ENCODE data around the gene VAMP3. TPM values are rescaled to one million over a fixed set of nuclear protein-coding genes. Genes with fewer than 3 reads are reported as not detected.

The VAMP3 gene
- total and polyA plus RNA-seq, 2 experiments from 2014 or later, result 82.5 to 109 TPM

DNA sequence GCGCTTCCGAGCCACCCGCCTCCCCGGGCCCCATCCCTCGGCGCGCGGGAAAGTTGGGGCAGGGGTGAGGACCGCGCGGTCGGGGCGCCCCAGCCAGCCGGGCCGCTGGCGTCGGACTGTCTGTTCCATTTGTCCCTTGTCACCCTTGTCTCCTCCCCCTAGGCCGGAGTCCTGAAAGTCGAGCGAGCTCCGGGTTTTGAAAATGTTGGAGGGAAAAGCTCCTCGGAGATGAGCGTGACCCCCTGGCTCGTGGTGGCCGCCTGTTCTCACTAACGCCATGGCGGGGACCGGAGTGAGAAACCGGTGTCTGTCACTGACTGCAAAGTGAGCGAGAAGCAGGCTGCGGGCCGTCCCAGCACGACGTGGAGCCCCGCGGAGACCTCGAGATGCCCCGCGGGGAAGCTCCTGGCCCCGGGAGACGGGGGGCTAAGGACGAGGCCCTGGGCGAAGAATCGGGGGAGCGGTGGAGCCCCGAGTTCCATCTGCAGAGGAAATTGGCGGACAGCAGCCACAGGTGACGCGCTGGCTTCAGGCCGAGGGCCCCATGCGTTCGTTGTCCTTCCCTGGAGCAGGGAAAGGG, 13.5 kb downstream of the VAMP3 start:
- H3K36me3 ChIP-seq (replicated peaks; ENCODE audit: insufficient read depth, low read depth), result no peaks in the 10 kb centered on the region
- no peaks in the 10 kb centered on the region for H3K9me3 ChIP-seq (ENCODE audit: low read depth)
- peaks cover 4% of the 10 kb centered on the region for H3K4me1 ChIP-seq (ENCODE audit: insufficient read depth)
- H3K79me2 ChIP-seq, result no peaks in the 10 kb centered on the region
- 77% methylated on average over 38 of the region's 52 CpGs for WGBS (ENCODE audit: low lambda C conversion rate, missing lambda C conversion rate)
- no peaks in the 10 kb centered on the region for H3K27me3 ChIP-seq
- H4K20me1 ChIP-seq (ENCODE audit: insufficient read depth, poor library complexity, severe bottlenecking), result no peaks in the 10 kb centered on the region
- no peak for TF ChIP-seq EZH2 (IDR thresholded peaks at IDR 0.05; ENCODE audit: borderline replicate concordance)
- TF ChIP-seq, protein P1, sequence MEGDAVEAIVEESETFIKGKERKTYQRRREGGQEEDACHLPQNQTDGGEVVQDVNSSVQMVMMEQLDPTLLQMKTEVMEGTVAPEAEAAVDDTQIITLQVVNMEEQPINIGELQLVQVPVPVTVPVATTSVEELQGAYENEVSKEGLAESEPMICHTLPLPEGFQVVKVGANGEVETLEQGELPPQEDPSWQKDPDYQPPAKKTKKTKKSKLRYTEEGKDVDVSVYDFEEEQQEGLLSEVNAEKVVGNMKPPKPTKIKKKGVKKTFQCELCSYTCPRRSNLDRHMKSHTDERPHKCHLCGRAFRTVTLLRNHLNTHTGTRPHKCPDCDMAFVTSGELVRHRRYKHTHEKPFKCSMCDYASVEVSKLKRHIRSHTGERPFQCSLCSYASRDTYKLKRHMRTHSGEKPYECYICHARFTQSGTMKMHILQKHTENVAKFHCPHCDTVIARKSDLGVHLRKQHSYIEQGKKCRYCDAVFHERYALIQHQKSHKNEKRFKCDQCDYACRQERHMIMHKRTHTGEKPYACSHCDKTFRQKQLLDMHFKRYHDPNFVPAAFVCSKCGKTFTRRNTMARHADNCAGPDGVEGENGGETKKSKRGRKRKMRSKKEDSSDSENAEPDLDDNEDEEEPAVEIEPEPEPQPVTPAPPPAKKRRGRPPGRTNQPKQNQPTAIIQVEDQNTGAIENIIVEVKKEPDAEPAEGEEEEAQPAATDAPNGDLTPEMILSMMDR (IDR thresholded peaks at IDR 0.05; ENCODE audit: poor library complexity), result no peak
- TF ChIP-seq EZH2phosphoT487 (IDR thresholded peaks at IDR 0.05; ENCODE audit: low read depth, severe bottlenecking, unreplicated experiment), result no peak
- peak overlapping the region; percentile 84 for H2AFZ ChIP-seq
- DNase-seq (ENCODE audit: low spot score), result no peak
- H3K4me3 ChIP-seq, result no peak overlapping the region
- peak overlapping the region; percentile 79 for H3K4me2 ChIP-seq
- no peaks in the 10 kb centered on the region for H3K9me2 ChIP-seq (replicated peaks; ENCODE audit: insufficient read depth)
- H3K27ac ChIP-seq, result peak overlapping the region; percentile 82

DNA sequence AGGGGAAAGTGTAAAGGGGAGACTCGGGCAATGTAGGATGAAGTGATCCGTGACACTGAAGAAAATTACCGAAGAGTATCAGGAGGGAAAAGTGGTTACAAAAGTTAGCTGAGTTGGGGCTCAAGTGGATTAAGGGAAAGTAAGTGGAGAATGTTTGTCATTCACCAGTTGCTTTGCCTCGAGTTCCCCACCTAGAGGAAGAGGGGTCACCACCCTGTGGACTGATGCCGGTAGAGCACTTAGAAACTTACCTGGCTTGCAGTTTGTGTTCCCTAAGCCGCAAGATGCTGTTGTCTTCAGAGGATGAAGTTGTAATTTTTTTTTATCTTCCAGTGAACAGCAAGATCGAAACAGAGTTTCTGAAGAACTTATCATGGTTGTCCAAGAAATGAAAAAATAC, 14.0 kb downstream of the VAMP3 start:
- Histone ChIP-seq H3K4me3 (no peak overlapping the region), H3K4me2 (no peak overlapping the region), H3K36me3 (replicated peaks; ENCODE audit: insufficient read depth, low read depth) (no peaks in the 10 kb centered on the region), H3K9me3 (ENCODE audit: low read depth) (peaks cover 3% of the 10 kb centered on the region), H3K4me1 (ENCODE audit: insufficient read depth) (peaks cover 4% of the 10 kb centered on the region), H3K79me2 (no peaks in the 10 kb centered on the region), H3K27ac (no peak overlapping the region), H3K27me3 (no peaks in the 10 kb centered on the region), H2AFZ (no peak overlapping the region), H4K20me1 (ENCODE audit: insufficient read depth, poor library complexity, severe bottlenecking) (no peaks in the 10 kb centered on the region), H3K9me2 (replicated peaks; ENCODE audit: insufficient read depth) (no peaks in the 10 kb centered on the region)
- 96% methylated on average over 7 of the region's 7 CpGs for WGBS (ENCODE audit: low lambda C conversion rate, missing lambda C conversion rate)
- TF ChIP-seq, protein P1 (IDR thresholded peaks at IDR 0.05; ENCODE audit: poor library complexity), result no peak
- TF ChIP-seq EZH2 (IDR thresholded peaks at IDR 0.05; ENCODE audit: borderline replicate concordance) (no peak), EZH2phosphoT487 (IDR thresholded peaks at IDR 0.05; ENCODE audit: low read depth, severe bottlenecking, unreplicated experiment) (no peak)
- no peak for DNase-seq (ENCODE audit: low spot score)

DNA sequence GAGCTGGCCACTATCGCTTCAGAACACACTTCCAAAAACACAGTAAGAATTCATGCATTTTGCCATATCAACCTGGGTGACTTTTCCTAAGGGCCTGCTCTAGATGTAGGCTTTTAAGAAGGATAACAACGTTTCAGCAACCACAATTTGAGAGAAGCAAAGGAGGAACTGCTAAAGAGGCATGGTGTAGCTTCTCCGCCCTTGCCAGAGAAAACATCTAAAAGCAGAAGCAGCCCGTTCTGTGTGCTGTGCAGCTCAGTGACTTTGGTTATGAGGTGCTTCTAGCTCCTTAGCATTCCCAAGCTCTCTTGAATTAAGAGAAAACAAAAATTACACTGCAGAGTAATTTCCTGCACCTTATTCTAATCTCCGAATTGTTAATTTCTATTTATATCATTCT, 15.7 kb downstream of the VAMP3 start:
- no peak for DNase-seq (ENCODE audit: low spot score)
- Histone ChIP-seq H3K27me3 (no peaks in the 10 kb centered on the region), H2AFZ (no peak overlapping the region), H3K79me2 (no peaks in the 10 kb centered on the region), H3K9me3 (ENCODE audit: low read depth) (peaks cover 13% of the 10 kb centered on the region), H3K4me1 (ENCODE audit: insufficient read depth) (peaks cover 4% of the 10 kb centered on the region), H3K4me2 (no peak overlapping the region), H3K9me2 (replicated peaks; ENCODE audit: insufficient read depth) (no peaks in the 10 kb centered on the region), H3K36me3 (replicated peaks; ENCODE audit: insufficient read depth, low read depth) (no peaks in the 10 kb centered on the region), H3K27ac (no peak overlapping the region), H4K20me1 (ENCODE audit: insufficient read depth, poor library complexity, severe bottlenecking) (no peaks in the 10 kb centered on the region), H3K4me3 (no peak overlapping the region)
- WGBS (ENCODE audit: low lambda C conversion rate, missing lambda C conversion rate), result 89% methylated on average over 5 of the region's 5 CpGs
- TF ChIP-seq, protein P1 (IDR thresholded peaks at IDR 0.05; ENCODE audit: poor library complexity), result no peak
- TF ChIP-seq EZH2 (IDR thresholded peaks at IDR 0.05; ENCODE audit: borderline replicate concordance) (no peak), EZH2phosphoT487 (IDR thresholded peaks at IDR 0.05; ENCODE audit: low read depth, severe bottlenecking, unreplicated experiment) (no peak)
